ENCODE data around the gene RAMP1. TPM values are rescaled to one million over a fixed set of nuclear protein-coding genes. Genes with fewer than 3 reads are reported as not detected.

The RAMP1 gene
- total RNA-seq, 2 donors from 2014 or later, result 75.3 to 300 TPM

DNA sequence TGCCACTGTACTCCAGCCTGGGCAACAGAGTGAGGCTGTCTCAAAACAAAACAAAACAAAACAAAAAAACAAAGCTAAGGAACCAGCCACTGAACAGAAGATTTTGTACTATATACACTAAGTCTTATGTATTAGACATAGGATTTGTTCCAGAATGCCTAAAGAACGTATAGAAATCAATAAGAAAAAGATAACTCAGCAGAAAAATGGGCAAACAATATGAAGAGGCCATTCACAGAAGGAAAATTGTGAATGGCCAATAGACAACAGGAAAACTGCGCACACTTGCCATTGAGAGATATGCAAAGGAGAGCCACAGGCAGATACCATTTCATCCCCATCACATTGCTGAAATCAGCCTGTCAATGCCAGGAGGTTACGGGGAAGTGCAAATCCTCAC lies 92.5 kb downstream of the RAMP1 start:
- 82% methylated on average over 3 of the region's 3 CpGs for WGBS
- peaks cover 6% of the 10 kb centered on the region for H3K27me3 ChIP-seq (replicated peaks; ENCODE audit: insufficient read depth)
- no peaks in the 10 kb centered on the region for H3K4me1 ChIP-seq (replicated peaks)
- H3K27ac ChIP-seq, result no peak overlapping the region
- H3K4me3 ChIP-seq, result no peak overlapping the region
- no peaks in the 10 kb centered on the region for H3K9me3 ChIP-seq
- TF ChIP-seq POLR2AphosphoS5 (IDR thresholded peaks at IDR 0.05) (no peak), POLR2A (IDR thresholded peaks at IDR 0.05) (no peak)
- TF ChIP-seq, protein P1, sequence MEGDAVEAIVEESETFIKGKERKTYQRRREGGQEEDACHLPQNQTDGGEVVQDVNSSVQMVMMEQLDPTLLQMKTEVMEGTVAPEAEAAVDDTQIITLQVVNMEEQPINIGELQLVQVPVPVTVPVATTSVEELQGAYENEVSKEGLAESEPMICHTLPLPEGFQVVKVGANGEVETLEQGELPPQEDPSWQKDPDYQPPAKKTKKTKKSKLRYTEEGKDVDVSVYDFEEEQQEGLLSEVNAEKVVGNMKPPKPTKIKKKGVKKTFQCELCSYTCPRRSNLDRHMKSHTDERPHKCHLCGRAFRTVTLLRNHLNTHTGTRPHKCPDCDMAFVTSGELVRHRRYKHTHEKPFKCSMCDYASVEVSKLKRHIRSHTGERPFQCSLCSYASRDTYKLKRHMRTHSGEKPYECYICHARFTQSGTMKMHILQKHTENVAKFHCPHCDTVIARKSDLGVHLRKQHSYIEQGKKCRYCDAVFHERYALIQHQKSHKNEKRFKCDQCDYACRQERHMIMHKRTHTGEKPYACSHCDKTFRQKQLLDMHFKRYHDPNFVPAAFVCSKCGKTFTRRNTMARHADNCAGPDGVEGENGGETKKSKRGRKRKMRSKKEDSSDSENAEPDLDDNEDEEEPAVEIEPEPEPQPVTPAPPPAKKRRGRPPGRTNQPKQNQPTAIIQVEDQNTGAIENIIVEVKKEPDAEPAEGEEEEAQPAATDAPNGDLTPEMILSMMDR (IDR thresholded peaks at IDR 0.05), result no peak
- H3K36me3 ChIP-seq, result no peaks in the 10 kb centered on the region
- intact Hi-C loops (cut with DNase I), result no loop called here
- DNase-seq (ENCODE audit: low spot score), result no peak

DNA sequence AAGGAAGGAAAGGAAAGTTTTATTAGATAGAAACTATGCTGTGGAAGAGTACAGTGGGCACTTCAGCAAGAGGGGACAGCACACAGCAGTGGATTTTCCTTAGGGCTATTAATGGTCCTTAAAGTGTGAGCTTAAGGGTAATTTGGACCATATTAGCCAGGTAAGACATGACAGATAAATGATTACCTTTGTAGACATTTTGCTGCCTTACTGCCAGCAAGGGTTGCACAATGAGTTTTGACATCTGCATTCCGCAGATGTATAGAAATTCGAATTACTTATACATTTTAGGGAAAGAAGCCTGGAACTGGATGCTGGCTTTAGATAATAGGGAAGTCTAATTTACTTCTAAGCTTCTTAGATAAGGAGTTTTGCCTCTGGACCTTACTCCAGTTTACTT lies 93.4 kb downstream of the RAMP1 start:
- Histone ChIP-seq H3K27me3 (replicated peaks; ENCODE audit: insufficient read depth) (peaks cover 6% of the 10 kb centered on the region), H3K4me1 (replicated peaks) (no peaks in the 10 kb centered on the region), H3K9me3 (no peaks in the 10 kb centered on the region), H3K27ac (no peak overlapping the region), H3K4me3 (no peak overlapping the region), H3K36me3 (no peaks in the 10 kb centered on the region)
- DNase-seq (ENCODE audit: low spot score), result no peak
- intact Hi-C loops (cut with DNase I), result no loop called here
- TF ChIP-seq POLR2AphosphoS5 (IDR thresholded peaks at IDR 0.05) (no peak), POLR2A (IDR thresholded peaks at IDR 0.05) (no peak)
- TF ChIP-seq, protein P1 (IDR thresholded peaks at IDR 0.05), result no peak
- WGBS, result 82% methylated on average over 2 of the region's 2 CpGs

DNA sequence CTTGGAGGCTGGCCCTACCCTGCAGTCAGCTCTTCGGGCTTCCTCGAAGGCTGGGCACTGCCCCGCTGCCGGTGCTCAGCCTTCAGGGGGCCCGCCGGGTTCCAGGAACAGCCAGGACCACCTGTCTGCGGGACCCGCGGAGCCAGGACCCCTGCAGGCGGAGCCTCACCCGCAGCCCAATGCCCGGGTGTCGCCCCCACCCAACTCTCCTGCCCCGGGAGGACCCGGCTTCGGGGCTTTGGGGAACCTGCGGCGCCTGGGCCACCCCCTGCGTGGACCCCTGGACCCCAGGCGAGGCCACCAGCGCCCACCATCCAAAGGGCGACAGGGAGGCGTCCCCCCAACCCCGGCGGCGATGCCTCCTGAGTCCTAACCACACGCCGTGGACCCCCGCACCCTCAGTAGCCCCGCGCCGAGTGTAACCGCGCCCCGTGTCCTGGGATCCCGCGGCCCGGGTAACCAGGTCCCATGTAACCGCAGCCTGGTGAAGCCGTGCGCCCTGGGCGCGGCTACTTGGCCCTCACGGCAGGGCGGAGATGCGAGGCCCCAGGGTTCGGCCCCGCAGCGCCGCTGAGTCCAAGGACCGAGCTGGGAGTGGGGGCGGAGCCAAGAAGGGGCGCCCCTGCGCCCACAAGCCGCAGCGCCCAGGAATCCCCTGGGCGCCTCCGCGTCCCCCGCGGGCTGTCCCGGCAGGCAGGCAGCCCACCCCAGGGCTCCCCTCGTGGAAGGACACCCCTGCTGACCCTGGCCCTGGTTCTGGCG lies 96.4 kb downstream of the RAMP1 start:
- H3K4me3 ChIP-seq, result no peak overlapping the region
- H3K9me3 ChIP-seq, result no peaks in the 10 kb centered on the region
- no peaks in the 10 kb centered on the region for H3K36me3 ChIP-seq
- TF ChIP-seq POLR2AphosphoS5 (IDR thresholded peaks at IDR 0.05), result no peak
- TF ChIP-seq POLR2A (IDR thresholded peaks at IDR 0.05), result no peak
- TF ChIP-seq, protein P1 (IDR thresholded peaks at IDR 0.05), result no peak
- peaks cover 6% of the 10 kb centered on the region for H3K27me3 ChIP-seq (replicated peaks; ENCODE audit: insufficient read depth)
- DNase-seq (ENCODE audit: low spot score), result no peak
- no peaks in the 10 kb centered on the region for H3K4me1 ChIP-seq (replicated peaks)
- H3K27ac ChIP-seq, result no peak overlapping the region
- 15% methylated on average over 14 of the region's 64 CpGs for WGBS
- intact Hi-C loops (cut with DNase I), result no loop called here

DNA sequence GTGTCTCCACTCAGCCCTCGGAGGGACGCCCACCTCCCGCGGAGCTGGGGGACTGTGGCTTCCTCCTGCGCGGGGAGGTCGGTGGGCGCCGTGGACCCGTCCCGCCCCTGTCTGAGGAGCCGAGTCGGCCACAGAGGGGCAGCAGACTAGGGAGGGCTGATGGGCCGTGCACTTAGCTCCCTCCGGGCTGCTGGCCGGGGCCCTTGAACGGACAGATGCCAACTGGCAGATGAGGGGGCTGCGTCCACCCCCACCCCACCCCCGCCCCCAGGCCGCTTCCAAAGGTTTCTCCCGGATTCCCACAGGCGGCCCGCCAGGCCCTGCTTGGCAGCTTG lies 96.9 kb downstream of the RAMP1 start:
- 16% methylated on average over 19 of the region's 23 CpGs for WGBS
- no peak overlapping the region for H3K27ac ChIP-seq
- intact Hi-C loops (cut with DNase I), result no loop called here
- H3K9me3 ChIP-seq, result no peaks in the 10 kb centered on the region
- TF ChIP-seq POLR2A (IDR thresholded peaks at IDR 0.05), result no peak
- TF ChIP-seq, protein P1 (IDR thresholded peaks at IDR 0.05), result no peak
- TF ChIP-seq POLR2AphosphoS5 (IDR thresholded peaks at IDR 0.05), result no peak
- H3K4me3 ChIP-seq, result no peak overlapping the region
- no peaks in the 10 kb centered on the region for H3K36me3 ChIP-seq
- no peak for DNase-seq (ENCODE audit: low spot score)
- peaks cover 6% of the 10 kb centered on the region for H3K27me3 ChIP-seq (replicated peaks; ENCODE audit: insufficient read depth)
- no peaks in the 10 kb centered on the region for H3K4me1 ChIP-seq (replicated peaks)

DNA sequence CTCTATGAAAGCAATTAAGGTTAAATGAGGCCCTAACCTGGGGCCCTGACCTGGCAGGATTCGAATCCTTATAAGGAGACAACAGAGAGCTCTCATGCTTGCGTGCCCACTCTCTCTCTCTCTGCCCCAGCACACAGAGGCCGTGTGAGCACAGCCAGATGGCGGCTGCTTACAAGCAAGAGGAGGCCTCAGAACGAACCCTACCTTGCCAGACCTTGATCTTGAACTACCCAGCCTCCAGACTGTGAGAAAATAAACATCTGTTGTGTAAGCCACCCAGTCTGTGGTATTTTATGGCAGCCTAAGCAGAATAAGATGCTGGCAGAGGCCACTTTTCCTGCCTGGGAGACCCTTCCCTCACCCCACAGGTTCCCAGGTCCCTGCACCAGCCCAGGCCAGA lies 102.2 kb downstream of the RAMP1 start:
- Histone ChIP-seq H3K4me3 (no peak overlapping the region), H3K27me3 (replicated peaks; ENCODE audit: insufficient read depth) (no peaks in the 10 kb centered on the region), H3K36me3 (no peaks in the 10 kb centered on the region), H3K27ac (no peak overlapping the region), H3K4me1 (replicated peaks) (no peaks in the 10 kb centered on the region), H3K9me3 (no peaks in the 10 kb centered on the region)
- intact Hi-C loops (cut with DNase I), result no loop called here
- TF ChIP-seq, protein P1 (IDR thresholded peaks at IDR 0.05), result no peak
- no peak for TF ChIP-seq POLR2AphosphoS5 (IDR thresholded peaks at IDR 0.05)
- 88% methylated on average over 5 of the region's 5 CpGs for whole genome bisulfite sequencing
- DNase-seq (ENCODE audit: low spot score), result no peak

All from prostate gland (tissue), 2 donors.